Measurements from ENCODE around the gene ELMO1. TPM values are rescaled to one million over a fixed set of nuclear protein-coding genes. Genes with fewer than 3 reads are reported as not detected.

Gene ELMO1
- total and polyA plus RNA-seq, 10 of the 15 experiments (the other 5 are each of a cell fraction or from before 2014, with no cell fraction given) = 22.6 to 85.9 (median 56.6) TPM

- Histone ChIP-seq H3K4me3 (no peak overlapping the region), H3K4me1 (ENCODE audit: control insufficient read depth, insufficient read depth, low read length) (peaks cover 3% of the 10 kb centered on the region; the same call in 1 of the 2 replicates), H3K27ac (ENCODE audit: control insufficient read depth, insufficient read depth) (no peak overlapping the region), H3K4me2 (ENCODE audit: control insufficient read depth, insufficient read depth) (no peak overlapping the region), H3K27me3 (replicated peaks in 1 of 2; ENCODE audit: control insufficient read depth in 2 of 2, insufficient read depth in 2 of 2, low read length in 1 of 2) (no peaks in the 10 kb centered on the region), H3K9ac (ENCODE audit: control insufficient read depth, insufficient read depth, low read length) (no peak overlapping the region), H4K20me1 (ENCODE audit: control insufficient read depth, insufficient read depth) (no peaks in the 10 kb centered on the region), H3K9me3 (replicated peaks; ENCODE audit: control insufficient read depth, insufficient read depth, low read length) (peaks cover 2% of the 10 kb centered on the region; the same call in 1 of the 3 replicates), H2AFZ (ENCODE audit: control insufficient read depth, low read depth, low read length) (no peak overlapping the region; the same call in 1 of the 2 replicates), H3K79me2 (ENCODE audit: control insufficient read depth, insufficient read depth, low read length) (no peaks in the 10 kb centered on the region), H3K36me3 (ENCODE audit: control insufficient read depth in 2 of 2, insufficient read depth in 2 of 2, low read length in 1 of 2) (no peaks in the 10 kb centered on the region)
- RAD21 ChIA-PET (ENCODE audit: unreplicated experiment) = interaction anchor here (0.6 kb wide), 1 partner anchor 235 kb away, joined by 3 read pairs; no protein-coding TSS in a partner anchor
- intact Hi-C loops (cut with micrococcal nuclease; ENCODE audit: unreplicated experiment) = no loop called here
- no TSS peak for BruUV-seq (replicated peaks)
- POLR2A ChIA-PET = no interaction called here
- DNase-seq (ENCODE audit: low read depth, low spot score) = no peak
- FAIRE-seq = no peak
- 33% methylated on average over 6 of the region's 6 CpGs for WGBS (ENCODE audit: insufficient coverage, insufficient replicate concordance, low lambda C conversion rate, missing lambda C conversion rate)
- TF ChIP-seq KDM1A (IDR thresholded peaks at IDR 0.05; ENCODE audit: borderline replicate concordance) = no peak
- TF ChIP-seq EZH2 (IDR thresholded peaks at IDR 0.05; ENCODE audit: borderline replicate concordance, control insufficient read depth, low read depth, low read length) = no peak
- no peak for TF ChIP-seq ASH2L (IDR thresholded peaks at IDR 0.05; ENCODE audit: borderline replicate concordance, low read depth)
- TF ChIP-seq MEF2A (IDR thresholded peaks at IDR 0.05; ENCODE audit: insufficient read depth, low read depth, low read length) = no peak
- TF ChIP-seq RBBP5 (conservative IDR thresholded peaks at IDR 0.05) = no peak
- TF ChIP-seq NFYA (IDR thresholded peaks at IDR 0.05; ENCODE audit: borderline replicate concordance, low read depth, low read length) = no peak
- no peak for TF ChIP-seq CREB1 (IDR thresholded peaks at IDR 0.05; ENCODE audit: low read depth)
- TF ChIP-seq PRDM15 (CRISPR knock-in tag; IDR thresholded peaks at IDR 0.05) = no peak
- TF ChIP-seq MYB (IDR thresholded peaks at IDR 0.05; ENCODE audit: borderline replicate concordance, low read depth, low read length) = no peak
- no peak for TF ChIP-seq RELA (IDR thresholded peaks at IDR 0.05; ENCODE audit: borderline replicate concordance, partially characterized antibody)
- TF ChIP-seq JUND (IDR thresholded peaks at IDR 0.05; ENCODE audit: low read depth, low read length) = no peak
- no peak for TF ChIP-seq CBX5 (IDR thresholded peaks at IDR 0.05; ENCODE audit: low read depth)
- no peak for TF ChIP-seq NKRF (conservative IDR thresholded peaks at IDR 0.05)
- no peak for TF ChIP-seq E2F4 (IDR thresholded peaks at IDR 0.05; ENCODE audit: low read depth, low read length)
- no peak for TF ChIP-seq RFX5 (IDR thresholded peaks at IDR 0.05; ENCODE audit: low read depth, low read length)
- no peak for TF ChIP-seq KAT2A (conservative IDR thresholded peaks at IDR 0.05; ENCODE audit: control insufficient read depth, low read depth, low read length)
- no peak for TF ChIP-seq PML (IDR thresholded peaks at IDR 0.05; ENCODE audit: low read length)
- SMC1A ChIA-PET (ENCODE audit: uncharacterized antibody, unreplicated experiment) = no interaction called here
- no peak for ATAC-seq
- in situ Hi-C loops (cut with MboI) = no loop called here
- CTCF ChIA-PET = interaction anchor here (0.7 kb wide), 1 partner anchor 26 kb away, joined by 3 read pairs; no protein-coding TSS in a partner anchor
Observed at GRCh38 chr7:37416378-37417106, 32.1 kb downstream of the ELMO1 start.

Data from GM12878 (cell line).